Tracheal epithelial cell (primary cell): ENCODE results near the gene PSMD10. TPM values are rescaled to one million over a fixed set of nuclear protein-coding genes. Genes with fewer than 3 reads are reported as not detected.

Source experiments
- total RNA-seq: library from RNA; depleted of rRNA; stranded (reverse); fragments of >200 nt; gene quantifications from 2 replicates; pipeline ENCODE4 v1.2.1, GENCODE V29; 2014

Gene PSMD10, protein sequence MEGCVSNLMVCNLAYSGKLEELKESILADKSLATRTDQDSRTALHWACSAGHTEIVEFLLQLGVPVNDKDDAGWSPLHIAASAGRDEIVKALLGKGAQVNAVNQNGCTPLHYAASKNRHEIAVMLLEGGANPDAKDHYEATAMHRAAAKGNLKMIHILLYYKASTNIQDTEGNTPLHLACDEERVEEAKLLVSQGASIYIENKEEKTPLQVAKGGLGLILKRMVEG
- total RNA-seq, result 80.6 and 88.9 TPM in 2 replicates

GRCh38 chrX:108091264-108091877 lies at the start of gene PSMD10, which contains the start of gene ATG4A:
Gene PSMD10 (minus strand): TSS chrX:108091542. CDS start chrX:108091520, 22 bp downstream.
Gene ATG4A (plus strand): TSS chrX:108091778. CDS start chrX:108091827, 49 bp downstream.

GRCh38 chrX:108044554-108045256 lies 46.6 kb downstream of the PSMD10 start, which contains the start of gene VSIG1:
Gene VSIG1 (plus strand): TSS chrX:108045065. CDS start chrX:108045131, 66 bp downstream.

Other genes starting within 250 kb of the PSMD10 start
- not detected in 2 replicates for gene TEX13B, start 109.2 kb downstream of the PSMD10 start, total RNA-seq
- 0.24 and 1.3 TPM in 2 replicates for gene VSIG1, start 46.5 kb downstream of the PSMD10 start, total RNA-seq
- gene ATG4A, start 236 bp upstream of the PSMD10 start, total RNA-seq, result 15.1 and 17.8 TPM in 2 replicates